ENCODE results near the gene OAS3.
"Not testable (repeated sequence)": the region's sequence is repeated elsewhere in the genome, so short reads cannot be mapped to it uniquely, and the experiment has no call there.

OAS3 gene

GRCh38 chr12:112924986-112925385 is 13.3 kb upstream of the OAS3 start:
- no peak for DNase-seq (ENCODE audit: low read depth)

GRCh38 chr12:112926416-112927033 is 11.7 kb upstream of the OAS3 start:
- not testable (repeated sequence) for DNase-seq (ENCODE audit: low read depth)

GRCh38 chr12:112927475-112927874 is 10.8 kb upstream of the OAS3 start:
- DNase-seq (ENCODE audit: low read depth): no peak

DNA sequence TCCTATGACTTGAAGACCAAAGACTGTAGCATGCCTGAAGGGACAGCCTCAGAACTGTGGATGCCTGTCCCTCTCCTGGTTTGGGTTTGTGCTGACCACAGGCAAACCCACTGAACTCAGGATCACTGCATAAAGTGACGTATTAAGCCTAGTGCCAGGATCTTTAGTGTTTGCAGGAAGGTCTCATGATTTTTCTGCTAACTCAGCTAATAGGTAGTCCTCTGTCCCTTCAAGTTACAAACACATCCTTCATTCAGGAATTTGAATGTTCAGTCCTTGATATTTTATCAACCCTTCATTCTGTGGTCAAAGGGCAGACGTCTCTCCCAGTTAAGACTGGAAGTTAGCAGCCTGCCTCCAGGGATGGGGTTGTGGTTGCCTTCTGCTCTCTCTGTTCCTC is 10.3 kb upstream of the OAS3 start:
- DNase-seq (ENCODE audit: low read depth): no peak

GRCh38 chr12:112928978-112929377 is 9.3 kb upstream of the OAS3 start:
- DNase-seq (ENCODE audit: low read depth): no peak

- DNase-seq (ENCODE audit: low read depth): no peak
These were observed 8.6 kb upstream of the OAS3 start for GRCh38 chr12:112929715-112930114.

DNA sequence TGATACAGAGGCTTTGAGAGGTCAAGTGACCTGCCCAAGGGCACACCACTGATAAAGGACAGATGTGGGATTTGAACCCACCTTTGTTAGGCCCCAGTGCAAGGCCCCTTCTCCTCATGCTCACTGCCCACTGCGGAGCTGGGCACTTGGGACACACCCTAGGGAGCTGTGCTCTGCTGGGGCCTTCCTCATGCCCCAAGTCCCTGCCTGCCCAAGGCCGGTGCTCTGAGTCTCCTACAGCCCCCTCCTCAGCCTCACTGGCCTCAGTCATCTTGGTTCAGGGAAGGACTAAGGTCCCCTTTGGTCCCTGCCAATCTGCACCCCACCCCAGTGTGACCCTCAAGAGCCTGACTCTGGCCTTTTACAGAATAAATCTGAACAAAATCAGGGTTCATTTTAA is 7.9 kb upstream of the OAS3 start:
- no peak for DNase-seq (ENCODE audit: low read depth)

- no peak for DNase-seq (ENCODE audit: low read depth)
These were observed 5.7 kb upstream of the OAS3 start for GRCh38 chr12:112932485-112933128.

DNA sequence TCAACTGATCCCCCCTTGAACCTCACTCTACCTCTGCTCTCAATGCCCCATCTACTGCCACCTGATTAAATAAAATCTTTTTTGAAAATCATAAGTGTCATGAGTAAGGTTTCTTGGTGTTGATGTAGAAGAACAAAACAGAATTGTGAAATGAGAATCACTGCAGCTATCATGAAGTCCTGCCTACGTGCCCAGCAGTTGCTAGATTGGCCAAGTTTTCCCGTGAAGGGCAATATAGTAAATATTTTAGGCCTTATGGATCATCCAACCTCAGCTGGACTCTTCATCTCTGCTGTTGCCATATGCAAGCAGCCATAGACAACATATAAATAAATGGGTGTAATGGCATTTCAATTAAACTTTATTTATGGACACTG is 5.2 kb upstream of the OAS3 start:
- DNase-seq (ENCODE audit: low read depth): no peak

GRCh38 chr12:112936264-112936663 is 2.0 kb upstream of the OAS3 start:
- no peak for DNase-seq (ENCODE audit: low read depth)

- DNase-seq (ENCODE audit: low read depth): no peak
These were observed 1.3 kb upstream of the OAS3 start for GRCh38 chr12:112936927-112937326.

DNA sequence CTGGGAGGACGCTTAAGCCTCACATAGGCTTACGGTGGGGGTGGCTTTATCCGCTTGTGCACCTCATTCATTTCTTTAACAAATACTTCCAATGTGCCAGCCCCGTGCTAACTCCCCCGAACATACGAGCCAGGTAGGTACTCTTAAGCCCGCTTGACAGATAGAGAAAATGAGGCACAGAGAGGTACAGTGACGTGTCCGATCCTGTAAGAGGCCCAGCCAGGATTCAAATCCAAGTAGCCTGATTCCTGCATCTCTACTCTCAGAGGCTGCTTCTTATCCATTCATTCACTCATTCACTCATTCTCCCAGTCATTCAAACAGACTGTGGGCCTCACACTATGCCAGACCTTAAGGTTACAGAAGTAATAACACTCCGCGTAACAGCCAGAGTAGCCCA is 477 bp downstream of the OAS3 start:
- no peak for DNase-seq (ENCODE audit: low read depth)

DNA sequence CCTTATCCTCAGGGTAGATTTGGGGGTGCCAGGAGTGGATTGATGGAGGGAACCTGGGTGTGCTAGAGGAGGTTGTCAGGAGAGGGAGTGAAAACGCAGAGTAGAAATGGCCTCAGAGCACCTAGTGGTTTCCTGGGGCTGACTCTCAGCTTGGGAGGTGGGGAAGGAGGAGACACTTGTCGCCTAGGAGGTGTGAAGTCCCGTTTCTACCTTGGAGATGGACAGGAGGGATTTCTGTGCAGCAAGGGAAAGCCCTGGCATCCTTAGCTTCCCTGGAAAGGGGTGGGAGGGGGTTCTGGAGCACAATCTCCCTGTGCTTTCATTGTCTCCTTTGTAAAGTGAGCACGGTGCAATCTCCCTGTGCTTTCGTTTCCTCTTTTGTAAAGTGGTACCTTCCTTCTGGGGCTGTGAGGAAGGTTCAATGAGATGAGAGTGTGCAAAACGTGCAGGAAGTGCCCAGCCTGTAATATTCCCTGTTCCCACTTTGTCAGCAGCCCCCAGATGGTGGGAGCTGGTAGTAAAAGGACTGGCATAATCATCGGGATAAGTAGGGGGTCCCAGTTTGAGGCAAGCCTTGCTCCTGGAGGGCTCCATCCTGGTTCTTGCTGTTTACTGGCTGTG is 1.6 kb downstream of the OAS3 start:
- DNase-seq (ENCODE audit: low read depth): no peak

DNA sequence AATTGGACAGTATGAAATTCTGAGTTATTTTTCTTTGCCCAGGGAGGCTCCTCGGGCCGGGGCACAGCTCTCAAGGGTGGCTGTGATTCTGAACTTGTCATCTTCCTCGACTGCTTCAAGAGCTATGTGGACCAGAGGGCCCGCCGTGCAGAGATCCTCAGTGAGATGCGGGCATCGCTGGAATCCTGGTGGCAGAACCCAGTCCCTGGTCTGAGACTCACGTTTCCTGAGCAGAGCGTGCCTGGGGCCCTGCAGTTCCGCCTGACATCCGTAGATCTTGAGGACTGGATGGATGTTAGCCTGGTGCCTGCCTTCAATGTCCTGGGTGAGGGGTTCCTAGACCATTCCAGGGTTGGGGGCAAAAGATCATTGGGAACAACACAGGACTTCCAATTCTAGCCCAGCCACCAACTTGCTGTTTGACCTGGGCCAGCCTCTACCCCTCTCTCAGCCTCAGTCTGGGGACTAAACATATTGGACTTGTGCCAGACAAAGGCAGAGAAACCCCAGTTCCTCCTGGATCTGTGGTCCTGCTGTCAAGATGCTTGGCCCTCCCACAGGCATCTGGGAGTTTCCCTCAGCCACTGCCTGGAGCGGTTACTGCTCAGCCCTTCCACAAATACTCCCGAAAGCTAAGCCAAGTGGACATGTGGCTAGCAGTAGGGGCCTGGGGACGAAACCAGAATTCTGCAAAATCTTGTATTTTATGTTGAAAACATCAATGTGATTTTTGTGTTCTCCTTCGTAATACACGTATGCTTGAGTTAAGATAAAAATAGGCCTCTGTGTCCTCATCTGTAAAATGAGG is 3.5 kb downstream of the OAS3 start:
- DNase-seq (ENCODE audit: low read depth): no peak

DNA sequence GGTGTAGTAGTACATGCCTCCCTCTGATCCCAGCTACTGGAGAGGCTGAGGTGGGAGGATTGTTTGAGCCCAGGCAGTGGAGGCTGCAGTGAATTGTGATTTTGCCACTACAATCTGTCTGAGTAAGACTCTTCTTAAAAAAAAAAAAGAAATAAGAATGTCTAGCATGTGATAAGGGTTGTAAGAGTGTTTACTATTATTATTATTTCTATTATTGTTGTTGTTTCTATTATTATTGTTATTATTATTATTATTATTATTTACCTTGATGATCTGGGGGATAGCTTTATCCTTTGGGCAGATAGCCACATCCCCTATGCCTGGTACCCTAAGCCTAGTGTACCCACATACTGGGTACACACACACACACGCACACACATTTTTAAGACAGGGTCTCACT is 4.3 kb downstream of the OAS3 start:
- no peak for DNase-seq (ENCODE audit: low read depth)

- no peak for DNase-seq (ENCODE audit: low read depth)
These were observed 5.9 kb downstream of the OAS3 start for GRCh38 chr12:112944024-112944690.

DNA sequence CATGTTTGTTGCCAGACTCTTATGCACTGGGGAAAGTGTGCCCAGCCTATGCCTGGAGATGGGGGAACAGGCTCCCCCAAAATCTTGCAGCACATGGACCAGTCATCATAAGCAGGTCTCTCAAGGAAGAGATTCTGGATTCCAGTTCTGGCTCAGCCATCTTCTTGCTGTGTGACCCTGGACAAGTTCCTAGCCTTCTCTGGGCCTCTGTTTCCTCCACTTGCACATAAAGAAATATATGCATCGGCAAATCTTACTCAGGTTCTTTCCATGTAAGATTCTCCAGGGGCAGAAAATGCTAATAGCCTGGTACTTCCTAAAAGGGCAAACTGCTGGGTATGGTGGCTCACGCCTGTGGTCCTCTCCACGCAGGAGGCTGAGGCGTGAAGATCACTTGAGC is 7.2 kb downstream of the OAS3 start:
- DNase-seq (ENCODE audit: low read depth): no peak

DNA sequence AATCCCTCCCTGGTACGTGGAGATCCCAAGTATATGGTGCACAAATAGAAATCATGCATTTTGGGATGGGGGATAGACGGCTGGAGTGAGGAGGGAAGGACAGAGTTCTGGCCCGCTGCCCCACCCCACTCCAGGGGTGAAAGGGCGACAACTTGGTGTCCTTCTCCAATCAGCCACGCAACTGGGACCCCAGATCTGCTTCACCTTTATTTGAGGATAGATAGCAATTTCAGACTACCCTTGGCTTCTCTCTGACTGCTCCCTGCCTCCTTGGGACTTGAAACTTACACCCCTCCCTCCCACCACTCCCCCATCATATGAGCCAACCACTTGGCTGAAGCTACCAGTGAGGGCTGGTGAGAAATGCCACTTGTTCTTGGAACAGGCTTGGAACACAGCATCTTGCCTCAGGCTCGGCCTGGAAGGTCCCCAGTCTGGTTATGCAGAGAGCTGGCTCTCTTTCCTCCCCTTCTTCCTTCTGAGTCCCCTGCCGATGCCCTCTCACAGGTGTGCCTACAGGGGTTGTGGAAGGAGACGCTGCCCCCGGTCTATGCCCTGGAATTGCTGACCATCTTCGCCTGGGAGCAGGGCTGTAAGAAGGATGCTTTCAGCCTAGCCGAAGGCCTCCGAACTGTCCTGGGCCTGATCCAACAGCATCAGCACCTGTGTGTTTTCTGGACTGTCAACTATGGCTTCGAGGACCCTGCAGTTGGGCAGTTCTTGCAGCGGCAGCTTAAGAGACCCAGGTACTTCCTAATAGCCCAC is 8.1 kb downstream of the OAS3 start:
- DNase-seq (ENCODE audit: low read depth): no peak

DNA sequence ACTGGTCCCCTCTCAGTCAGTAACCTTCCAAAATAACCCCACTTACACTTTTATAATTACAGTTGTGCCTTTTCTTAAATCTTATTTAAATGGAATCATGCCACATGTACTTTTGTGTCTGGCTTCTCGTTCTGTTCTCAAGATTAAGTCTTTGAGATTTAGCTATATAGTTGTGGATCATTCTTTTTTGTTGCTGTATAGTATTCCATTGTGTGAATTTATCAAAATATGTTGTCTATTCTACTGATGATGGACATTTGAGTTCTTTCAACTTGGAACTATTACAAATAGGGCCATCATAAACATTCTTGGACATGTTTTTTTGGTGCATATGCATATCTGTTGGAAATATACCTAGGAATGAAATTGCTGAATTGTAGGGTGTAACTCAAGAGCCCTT is 9.0 kb downstream of the OAS3 start:
- no peak for DNase-seq (ENCODE audit: low read depth)

- no peak for DNase-seq (ENCODE audit: low read depth)
These were observed 9.5 kb downstream of the OAS3 start for GRCh38 chr12:112947761-112948160.

DNA sequence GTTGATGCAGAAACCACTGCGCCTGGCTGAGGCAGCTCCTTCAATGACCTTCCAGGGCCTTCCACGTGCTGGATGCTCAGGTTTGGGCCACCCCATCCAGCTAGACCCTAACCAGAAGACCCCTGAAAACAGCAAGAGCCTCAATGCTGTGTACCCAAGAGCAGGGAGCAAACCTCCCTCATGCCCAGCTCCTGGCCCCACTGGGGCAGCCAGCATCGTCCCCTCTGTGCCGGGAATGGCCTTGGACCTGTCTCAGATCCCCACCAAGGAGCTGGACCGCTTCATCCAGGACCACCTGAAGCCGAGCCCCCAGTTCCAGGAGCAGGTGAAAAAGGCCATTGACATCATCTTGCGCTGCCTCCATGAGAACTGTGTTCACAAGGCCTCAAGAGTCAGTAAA is 10.5 kb downstream of the OAS3 start:
- no peak for DNase-seq (ENCODE audit: low read depth)

- DNase-seq (ENCODE audit: low read depth): no peak
These were observed 12.4 kb downstream of the OAS3 start for GRCh38 chr12:112950701-112951100.
